GM21515 (cell line): Measurements from ENCODE around the gene ATXN7L1.
"Not testable (repeated sequence)": the region's sequence is repeated elsewhere in the genome, so short reads cannot be mapped to it uniquely, and the experiment has no call there.

Experiments used
- ATAC-seq: cut with Tn5 transposase; IDR thresholded peaks from one replicate; pipeline ENCODE4 v1.9.1; 2021; ENCODE audit not compliant: unreplicated experiment

The ATXN7L1 gene

DNA sequence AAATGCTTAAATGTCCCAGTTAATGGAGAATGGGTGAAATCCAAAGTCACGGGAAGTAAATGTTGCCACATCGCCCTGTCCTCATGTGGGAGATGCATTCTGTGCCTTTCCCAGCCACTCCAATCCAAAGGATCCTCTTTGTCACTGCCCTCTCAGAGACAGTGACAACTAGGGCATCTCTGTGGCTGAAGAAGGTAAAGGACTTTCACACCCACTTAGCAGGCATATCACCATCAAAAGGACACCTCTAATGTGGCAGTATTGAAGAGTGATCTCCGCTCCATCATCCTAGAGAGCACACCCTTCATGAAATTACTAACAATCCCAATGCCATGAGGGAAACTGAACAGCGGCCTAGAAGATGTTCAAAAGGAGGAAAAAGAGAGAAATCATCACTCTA is 13.6 kb downstream of the ATXN7L1 start:
- no peak for ATAC-seq

DNA sequence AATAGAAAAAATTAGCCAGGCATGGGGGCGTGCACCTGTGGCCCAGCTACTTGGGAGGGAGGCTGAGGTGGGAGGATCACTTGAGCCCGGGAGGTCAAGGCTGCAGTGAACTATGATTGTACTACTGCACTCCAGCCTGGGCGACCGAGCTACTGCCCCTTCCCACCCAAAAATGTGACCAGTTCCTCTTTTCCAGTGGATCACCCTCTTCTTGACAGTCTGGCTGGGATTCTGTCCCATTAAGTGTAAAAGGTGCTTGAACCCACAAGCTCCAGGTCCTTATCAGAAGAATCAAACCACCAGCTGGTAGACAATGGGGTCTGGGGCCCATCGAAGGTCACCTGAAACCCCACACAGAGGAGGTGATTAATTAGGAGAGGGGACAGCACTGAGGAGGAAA is 14.1 kb downstream of the ATXN7L1 start:
- no peak for ATAC-seq

DNA sequence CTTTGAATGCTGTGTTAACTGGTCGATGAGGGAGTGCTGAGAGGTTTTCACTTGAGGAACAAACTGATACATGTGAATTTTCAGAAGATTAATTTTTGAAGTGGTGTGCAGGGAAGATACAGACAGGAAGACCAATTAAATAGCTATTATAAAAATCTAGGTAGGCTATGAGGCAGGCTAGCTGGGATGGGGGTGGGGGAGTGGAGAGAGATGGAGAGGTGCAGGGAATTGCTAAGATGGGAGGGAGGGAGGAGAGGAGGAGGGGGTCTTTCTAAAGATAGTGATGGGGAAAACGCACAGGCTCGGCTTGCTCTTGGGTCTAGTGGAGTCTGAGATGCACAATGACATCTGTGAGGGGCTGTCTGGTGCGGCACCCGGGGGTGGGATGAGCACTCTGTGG is 15.2 kb downstream of the ATXN7L1 start:
- ATAC-seq, result no peak

DNA sequence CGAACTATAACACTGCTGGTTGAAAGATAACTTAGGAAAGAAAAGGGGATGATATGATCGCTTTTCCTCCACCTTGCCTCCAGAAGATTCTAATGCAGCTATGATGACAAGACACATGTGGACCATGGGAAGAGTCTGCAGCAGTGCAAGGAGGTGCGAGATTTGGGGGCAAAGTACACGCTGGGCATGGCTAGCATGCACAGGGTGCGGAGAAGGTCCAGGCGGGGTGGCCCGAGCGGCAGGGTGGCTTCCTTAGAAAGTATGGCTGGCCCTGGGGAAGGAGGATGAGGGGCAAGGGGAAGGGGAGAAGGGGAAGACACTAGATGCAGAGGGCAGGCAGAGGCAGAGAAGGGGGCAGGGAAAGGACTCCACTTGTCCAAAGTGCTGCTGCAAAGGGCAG is 15.6 kb downstream of the ATXN7L1 start:
- ATAC-seq, result no peak

DNA sequence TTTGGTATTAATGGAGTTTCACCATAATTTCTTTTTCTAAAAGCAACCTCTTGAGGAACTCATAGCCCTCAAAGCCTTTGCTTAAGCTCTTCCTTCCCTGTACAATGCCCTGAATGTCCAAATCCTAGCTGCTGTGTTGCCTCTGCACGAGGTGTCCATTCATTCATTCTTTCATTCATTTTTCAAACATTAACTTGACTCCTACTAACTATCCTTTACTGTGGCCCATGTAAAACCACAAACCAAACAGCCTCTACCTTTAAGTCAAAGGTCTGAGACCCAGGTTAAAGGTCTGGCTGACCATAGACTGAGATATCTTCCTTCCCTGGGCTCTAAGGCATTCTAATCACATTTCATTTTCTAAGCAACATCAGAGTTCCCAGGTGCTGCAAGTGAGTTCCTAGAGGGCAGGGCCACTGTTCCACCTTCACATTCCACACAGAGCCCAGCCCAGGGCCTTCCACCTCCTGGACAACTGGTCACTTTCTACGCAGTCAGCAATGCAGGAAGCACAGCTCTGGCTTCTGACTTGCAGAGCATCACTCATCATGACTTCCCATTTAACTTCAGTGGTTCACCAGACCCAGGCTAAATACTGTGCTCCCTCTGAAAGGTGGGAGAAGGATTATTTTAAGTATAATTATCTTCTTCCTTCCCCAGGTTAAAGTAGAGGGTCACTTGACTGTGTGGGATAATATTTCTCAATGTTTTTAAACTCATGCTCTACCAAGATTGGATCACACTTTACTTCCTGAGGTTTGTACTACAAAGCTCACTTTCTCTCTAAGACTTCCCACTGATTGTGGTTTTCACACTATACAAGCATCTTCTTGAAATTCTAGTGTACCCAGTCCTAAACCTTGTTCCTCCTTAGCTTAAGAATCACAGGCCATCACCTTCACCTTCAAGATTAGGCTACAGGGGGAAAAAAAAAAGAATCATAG is 19.1 kb downstream of the ATXN7L1 start:
- no peak for ATAC-seq

DNA sequence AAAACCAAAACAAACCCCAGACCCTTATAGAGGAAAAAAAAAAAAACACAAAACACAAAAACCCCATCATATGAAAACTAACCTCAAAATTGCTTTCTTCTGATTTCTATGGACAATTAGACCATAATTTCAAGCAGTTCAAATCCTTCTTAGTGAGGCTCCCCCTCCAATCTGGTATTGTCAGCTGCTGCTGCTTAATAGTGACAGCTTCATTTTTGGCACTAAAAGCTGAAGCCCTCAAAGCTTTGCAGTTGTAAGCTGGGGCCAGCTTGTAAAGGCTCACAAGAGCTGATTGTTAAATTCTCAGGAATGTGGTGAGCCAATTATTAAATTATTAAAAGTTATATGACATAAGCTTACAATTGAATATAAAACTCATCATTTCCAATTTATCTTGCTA is 21.9 kb downstream of the ATXN7L1 start:
- ATAC-seq, result no peak

DNA sequence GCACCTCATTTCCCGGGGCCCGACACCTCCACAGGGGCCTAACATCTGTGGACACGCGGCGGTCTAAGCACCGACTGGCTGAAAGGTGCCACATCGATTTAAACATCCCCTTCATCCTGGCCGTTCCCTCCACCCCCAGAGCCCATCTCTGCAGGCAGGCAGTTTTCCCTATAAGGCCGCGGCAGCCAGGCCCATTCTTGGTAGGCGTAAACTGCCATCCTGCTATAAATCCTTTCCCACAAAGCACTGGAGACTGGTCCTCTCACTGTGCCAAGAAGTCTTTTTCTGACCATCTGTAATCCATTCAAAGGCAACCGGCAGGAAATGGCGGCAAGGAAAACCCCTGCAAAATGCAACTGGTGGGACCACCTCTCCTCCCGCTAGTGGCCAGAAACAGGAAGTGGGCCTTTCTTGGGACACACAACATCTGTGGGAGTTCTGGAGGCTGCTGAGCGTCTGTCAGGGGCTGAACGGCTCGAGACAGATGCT is 22.4 kb downstream of the ATXN7L1 start:
- ATAC-seq, result no peak

DNA sequence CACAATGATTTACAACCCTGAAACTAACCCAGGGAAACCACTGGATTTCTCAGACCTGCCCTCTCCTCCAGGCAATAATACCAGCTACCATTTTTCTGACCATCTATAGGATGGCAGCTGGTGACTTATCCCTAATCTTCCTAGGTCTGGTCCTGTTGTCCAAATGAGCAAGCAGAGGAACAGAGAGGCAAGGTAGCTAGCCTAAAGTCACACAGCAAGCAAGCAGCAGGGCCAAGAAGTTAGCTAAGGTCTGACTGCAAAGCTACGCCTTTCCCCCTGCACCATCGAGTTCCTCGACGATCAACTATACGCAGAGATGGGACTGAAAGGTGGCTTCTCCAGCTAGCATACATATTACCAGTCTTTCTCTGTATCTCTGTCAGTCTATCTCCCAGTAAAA is 25.3 kb downstream of the ATXN7L1 start:
- ATAC-seq, result no peak

DNA sequence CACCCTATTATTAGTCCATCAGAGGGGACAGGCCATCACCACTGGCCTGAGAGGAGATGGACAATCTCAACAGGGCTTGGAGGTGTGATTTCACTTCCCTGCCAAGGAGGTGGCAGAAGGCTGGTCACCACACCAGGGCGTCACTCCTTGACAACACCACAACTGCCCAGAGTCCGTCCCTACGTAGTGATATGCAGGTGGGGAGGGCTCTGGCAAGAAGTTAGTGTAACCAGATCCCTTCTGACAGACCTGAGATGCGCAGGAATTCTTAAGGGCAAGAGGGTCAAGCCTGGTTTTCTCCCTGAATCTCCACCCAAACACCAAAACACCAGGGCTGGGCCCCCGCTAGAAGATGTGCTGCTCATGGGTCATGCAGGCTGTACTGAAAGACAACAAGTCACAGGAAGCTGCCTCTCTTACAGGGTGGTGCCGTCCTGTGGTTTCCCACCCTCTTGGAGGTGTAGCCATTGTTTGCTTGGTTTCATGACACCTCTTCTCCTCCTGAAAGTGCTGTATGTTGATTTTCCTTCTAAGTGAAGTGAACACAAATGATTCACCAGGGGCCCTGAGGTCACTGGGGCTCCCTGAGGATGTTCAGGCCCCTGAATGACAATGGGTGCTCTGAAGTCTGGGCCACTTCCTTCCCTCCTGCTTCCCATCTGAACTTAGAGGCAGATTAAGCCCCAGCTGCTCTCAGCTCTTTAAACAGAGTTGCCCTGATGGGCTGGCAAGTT is 27.1 kb downstream of the ATXN7L1 start:
- ATAC-seq, result no peak

DNA sequence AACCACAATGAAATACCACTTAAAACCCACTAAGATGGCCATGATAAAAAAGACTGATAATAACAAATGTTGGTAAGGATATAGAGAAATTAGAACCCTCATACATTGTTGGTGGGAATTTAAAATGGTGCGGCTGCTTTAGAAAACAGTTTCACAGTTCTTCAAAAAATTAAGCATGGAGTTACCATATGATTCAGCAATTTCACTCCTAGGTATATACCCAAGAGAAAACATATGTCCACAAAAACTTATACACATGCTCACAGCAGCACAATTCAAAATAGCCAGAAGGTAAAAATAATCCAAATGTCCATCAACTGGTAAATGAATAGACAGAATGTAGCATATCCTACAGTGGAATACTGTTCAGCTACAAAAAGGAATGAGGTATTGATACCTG is 30.0 kb downstream of the ATXN7L1 start:
- no peak for ATAC-seq

DNA sequence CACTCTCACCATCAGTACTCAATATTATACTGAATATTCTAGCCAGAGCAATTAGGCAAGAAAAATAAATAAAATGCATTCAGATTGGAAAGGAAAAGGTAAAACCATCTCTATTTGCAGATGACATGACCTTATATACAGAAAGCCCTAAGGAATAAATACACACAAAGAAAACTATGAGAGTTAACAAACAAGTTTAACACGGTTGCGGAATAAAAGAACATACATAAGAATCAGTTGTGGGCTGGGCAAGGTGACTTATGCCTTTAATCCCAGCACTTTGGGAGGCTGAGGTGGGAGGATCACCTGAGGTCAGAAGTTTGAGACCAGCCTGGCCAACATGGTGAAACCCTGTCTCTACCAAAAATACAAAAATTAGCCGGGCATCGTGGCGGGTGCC is 31.7 kb downstream of the ATXN7L1 start:
- ATAC-seq, result not testable (repeated sequence)

DNA sequence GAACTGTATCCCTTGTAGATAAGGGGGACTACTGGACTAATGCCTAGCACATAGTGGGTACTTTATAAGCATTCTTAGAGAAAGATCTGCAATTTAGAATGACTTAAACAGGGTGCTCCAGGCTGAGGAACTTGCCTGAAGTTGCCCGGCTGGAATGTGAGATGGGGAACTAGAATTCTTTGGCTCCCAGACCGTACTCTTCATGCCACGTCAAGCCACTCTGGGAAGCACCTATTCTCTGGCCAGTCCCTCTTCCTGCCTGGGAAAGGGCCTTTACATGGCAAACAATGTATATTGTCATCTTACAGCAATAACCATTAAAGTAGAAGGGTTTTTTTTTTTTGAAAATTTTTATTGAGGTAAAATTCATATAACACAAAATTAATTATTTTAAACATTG is 34.5 kb downstream of the ATXN7L1 start:
- no peak for ATAC-seq

DNA sequence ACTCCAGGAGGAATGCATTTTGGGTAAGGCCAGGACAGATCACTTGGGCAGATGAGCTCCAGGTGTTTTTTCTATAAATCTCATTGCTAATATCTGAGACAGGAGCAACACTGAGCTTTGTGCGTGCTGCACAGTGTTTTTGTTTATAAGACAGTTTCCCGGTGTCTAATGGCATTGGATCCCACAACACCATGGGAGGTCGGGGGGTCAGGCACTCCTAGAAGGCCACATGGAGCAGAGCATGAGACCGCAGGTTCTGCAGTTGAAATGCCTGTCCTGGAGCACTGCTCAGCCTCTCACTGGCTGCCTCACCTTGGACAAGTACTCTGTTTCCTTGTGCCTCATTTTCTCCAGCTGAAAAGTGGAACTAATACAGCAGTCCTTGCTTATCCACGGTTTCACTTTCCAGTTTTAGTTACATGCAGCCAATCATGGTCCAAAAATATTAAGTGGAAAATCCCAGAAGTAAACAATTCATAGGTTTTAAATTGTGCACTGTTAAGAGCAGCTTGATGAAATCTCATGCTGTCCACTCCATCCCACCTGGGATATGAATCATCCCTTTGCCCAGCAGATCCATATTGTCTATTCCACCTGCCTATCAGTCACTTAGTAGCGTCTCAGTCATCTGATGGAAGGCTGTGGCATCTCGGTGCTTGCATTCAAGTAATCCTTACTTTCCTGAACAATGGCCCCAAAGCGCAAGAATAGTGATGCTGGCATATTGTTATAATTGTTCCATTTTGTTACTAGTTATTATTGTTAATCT is 35.2 kb downstream of the ATXN7L1 start:
- ATAC-seq, result no peak

DNA sequence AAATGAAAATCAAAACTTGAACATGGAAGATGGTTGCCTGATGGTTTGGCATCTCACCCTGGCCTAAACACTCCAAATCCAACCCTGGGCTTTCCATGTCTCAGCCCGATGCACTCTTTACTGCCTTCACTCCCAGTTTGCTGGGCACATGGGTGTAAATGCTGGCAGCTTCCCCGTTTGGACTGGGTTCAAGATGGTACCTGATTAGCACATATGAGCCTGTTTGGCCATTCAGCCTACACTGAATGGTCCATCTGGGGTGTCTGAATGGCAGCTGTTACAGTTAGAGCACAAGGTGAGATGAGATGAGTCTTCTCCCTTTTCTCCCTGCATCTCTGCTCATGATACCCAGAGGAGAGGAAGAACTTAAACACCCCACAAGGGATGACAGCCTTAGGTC is 37.1 kb downstream of the ATXN7L1 start:
- ATAC-seq, result no peak

DNA sequence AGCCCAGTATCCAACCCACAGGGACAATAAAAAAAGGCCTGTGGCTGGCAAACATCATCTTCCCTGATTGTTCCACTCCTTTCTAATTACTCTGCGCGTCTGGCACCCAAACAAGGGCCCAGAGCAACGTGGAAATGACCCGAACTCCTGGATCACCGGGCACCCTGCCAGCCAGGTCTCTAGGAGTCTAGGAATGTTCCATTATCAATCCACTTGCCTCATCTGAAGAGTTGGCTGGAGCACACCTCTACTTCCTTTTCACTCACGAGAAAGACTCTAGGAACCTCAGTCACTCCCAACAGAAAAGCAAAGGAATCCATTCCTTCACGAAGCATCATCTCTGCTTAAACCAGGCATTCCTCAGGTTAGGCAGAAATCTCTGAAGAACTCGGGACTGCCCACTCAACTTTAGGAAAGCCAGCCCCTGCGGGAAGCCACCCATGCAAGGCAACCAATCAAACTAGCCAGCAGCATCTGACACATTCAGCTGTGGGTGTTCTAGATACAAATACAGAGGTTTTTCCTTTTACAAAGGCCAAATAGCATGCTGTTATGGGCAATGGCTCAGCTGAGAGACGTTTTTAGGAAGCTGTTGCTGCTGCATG is 37.7 kb downstream of the ATXN7L1 start:
- ATAC-seq, result no peak

DNA sequence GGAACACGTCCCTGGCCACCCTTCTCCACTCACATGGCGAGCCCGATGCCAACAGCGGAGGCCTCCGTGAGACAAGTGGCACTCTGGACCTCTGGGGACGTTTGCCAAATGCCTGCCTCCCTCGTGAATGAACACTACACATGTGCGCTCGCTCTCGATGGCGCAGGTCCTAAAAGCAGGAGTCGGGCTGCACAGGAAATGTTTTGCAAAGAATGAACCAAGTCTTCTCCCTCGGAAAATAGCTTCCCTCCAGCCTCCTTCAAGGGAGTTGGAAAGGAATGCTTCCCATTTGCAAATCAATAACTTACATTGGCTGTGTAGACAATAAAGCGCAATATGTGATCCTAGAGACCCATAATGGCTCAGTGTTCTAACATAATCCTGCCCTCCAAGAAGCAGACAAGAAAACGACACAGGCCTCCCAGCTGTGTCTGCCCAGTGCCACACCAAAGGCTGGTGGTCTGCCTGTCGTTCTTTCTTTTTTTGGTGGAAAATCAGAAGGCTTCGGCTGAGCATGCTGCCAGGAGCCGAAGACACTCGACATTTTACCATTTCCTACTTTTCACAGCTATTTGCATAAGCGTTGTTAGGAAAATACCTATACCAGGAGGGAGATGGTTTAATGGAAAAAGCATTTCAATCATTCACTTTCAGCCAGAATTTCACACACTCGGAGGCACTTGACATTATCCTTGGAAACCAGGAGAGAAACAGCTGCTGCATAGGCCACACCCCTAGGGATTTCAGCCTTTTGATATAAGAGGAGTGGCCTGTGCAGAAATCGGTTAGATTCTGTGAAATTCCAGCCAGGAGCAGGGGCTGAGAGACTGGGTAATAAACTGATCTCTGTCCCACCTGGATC is 38.4 kb downstream of the ATXN7L1 start:
- ATAC-seq, result no peak

DNA sequence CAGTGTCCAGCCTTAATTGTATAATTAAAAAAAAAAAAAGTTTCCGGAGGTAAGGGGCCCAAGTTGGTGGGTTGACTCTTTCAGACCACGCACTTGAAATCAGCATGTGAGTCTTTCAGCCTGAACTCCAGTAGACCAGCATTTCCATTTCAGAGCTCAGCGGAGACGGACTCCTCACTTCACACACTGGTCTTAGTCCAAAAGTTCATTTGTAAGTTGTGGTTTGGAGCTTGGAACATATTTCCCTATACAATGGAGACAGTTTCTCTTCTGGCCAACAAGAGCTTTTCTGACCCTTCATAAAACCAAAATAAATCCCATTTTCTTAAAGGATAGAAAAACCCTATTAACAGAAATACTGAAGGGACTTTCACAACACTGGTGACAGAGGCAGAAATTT is 41.0 kb downstream of the ATXN7L1 start:
- ATAC-seq, result no peak

DNA sequence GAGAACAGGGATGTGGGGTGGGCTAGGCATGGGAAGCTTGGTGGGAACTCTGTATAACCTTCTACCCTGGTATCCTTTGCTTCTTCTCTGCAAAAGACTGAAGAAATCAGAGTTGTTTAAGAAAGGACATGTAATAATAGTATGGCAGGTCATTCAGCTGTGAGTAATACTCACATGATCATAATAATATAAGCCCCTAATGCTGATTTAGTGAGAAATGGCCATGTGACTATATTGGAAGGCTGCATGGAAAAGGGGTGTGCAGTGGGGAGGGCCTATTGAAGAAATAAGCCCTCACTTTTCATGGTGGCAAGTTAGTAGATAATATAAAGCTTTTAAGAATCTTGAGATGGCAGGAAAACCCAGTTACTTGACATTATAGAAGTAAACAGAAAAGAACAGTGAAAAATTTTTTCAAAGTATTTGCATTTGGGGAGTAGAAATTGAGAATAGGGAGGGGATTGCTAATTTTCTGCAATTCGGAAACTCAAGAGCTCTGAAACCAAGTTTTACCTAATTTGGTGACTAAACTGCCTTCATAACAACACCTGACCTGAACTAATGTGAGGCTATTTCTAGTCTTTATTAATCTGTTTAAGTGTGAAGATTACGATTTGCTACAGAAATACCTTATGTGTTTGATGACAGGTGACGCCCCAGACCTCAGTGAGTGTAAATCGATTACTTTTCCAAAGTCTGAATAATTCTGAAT is 44.4 kb downstream of the ATXN7L1 start:
- no peak for ATAC-seq

DNA sequence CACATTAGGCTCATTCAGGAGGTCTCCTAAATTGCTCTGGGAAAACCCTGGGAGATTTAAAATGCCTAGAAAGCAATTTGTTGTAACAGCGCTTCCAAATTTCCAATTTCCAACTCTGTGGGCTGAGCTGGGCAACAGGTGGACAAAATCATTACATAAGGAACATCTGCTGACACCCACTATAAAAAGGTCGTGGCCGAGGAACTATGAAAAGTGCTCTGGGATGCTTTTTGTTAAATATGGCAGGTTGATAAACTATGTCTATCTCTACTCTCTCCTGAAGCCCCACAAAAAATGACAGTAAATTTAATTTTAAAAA is 45.1 kb downstream of the ATXN7L1 start:
- no peak for ATAC-seq
